NB4 (cell line): Measurements from ENCODE around the gene EMC10.

ENCODE experiments used
- CTCF ChIP-seq: IDR thresholded peaks from one replicate; pipeline ENCODE4 v1.5.1; 2012; ENCODE audit warnings: low read depth, low read length
- MAX ChIP-seq: IDR thresholded peaks from 2 replicates; pipeline ENCODE4 v1.6.1; 2011; ENCODE audit warnings: low read depth, low read length
- MYC ChIP-seq: IDR thresholded peaks from 2 replicates; pipeline ENCODE4 v1.6.1; 2011; ENCODE audit warnings: low read depth, low read length
- POLR2A ChIP-seq: IDR thresholded peaks from 2 replicates; pipeline ENCODE4 v1.6.1; 2011; ENCODE audit warnings: mild to moderate bottlenecking; ENCODE audit not compliant: insufficient read length; ENCODE audit errors: extremely low read depth

- TF ChIP-seq CTCF (no peak), MYC (no peak), POLR2A (no peak), MAX (no peak)
Observed at GRCh38 chr19:50519006-50519575, 42.8 kb downstream of the EMC10 start.
